Thyroid gland (tissue), 4 donors: ENCODE measurements around the gene DHX32. TPM values are rescaled to one million over a fixed set of nuclear protein-coding genes. Genes with fewer than 3 reads are reported as not detected.
A peak's percentile ranks its signal among the peaks of the same experiment; 100 is the strongest.

ENCODE experiments used
- DNase-seq, 2 donors: peaks; one replicate each; pipeline ENCODE4 v3.0.0-alpha.2; 2019
- H3K27ac ChIP-seq, 3 donors: fragments of 200-600 bp; sonication (generic); 1 replicate in 2 of 3; 2 replicates in 1 of 3; pipeline ENCODE4 v1.5.1; 2016 to 2019; ENCODE audit warnings: mild to moderate bottlenecking in 1 of 3, moderate library complexity in 1 of 3
- H3K27me3 ChIP-seq: fragments of 200-600 bp; sonication (generic); one replicate; pipeline ENCODE4 v1.5.1; 2019
- H3K36me3 ChIP-seq, 2 donors: fragments of 200-600 bp; sonication (generic); one replicate each; pipeline ENCODE4 v1.5.1; 2016 to 2019
- H3K4me1 ChIP-seq, 2 donors: fragments of 200-600 bp; sonication (generic); one replicate each; pipeline ENCODE4 v1.5.1; 2017 to 2019
- H3K4me3 ChIP-seq, 3 donors: fragments of 200-600 bp; sonication (generic); replicated peaks in 1 of 3; 1 replicate in 2 of 3; 2 replicates in 1 of 3; pipeline ENCODE4 v1.5.1; 2016; ENCODE audit warnings: mild to moderate bottlenecking in 1 of 3
- H3K9me3 ChIP-seq: fragments of 200-600 bp; sonication (generic); one replicate; pipeline ENCODE4 v1.5.1; 2017
- CTCF ChIP-seq, 6 experiments: fragments of 200-600 bp in 3 of 6; fragments of 450-650 bp in 3 of 6; sonication (generic) in 3 of 6; IDR thresholded peaks; one replicate each; pipeline ENCODE4 v1.5.1; 2016 to 2019; ENCODE audit warnings: antibody characterized with exemption in 6 of 6, mild to moderate bottlenecking in 2 of 6, inconsistent platforms in 1 of 6, moderate library complexity in 1 of 6
- POLR2A ChIP-seq, 2 donors: fragments of 450-650 bp; IDR thresholded peaks; one replicate each; pipeline ENCODE4 v1.6.1; 2017; ENCODE audit warnings: antibody characterized with exemption in 2 of 2, mild to moderate bottlenecking in 2 of 2, moderate library complexity in 1 of 2
- WGBS, 2 donors: methylation state at CpG; one replicate each; pipeline ENCODE4 v1.1.5; 2017; 5-methylcytosine and 5-hydroxymethylcytosine counted together
- intact Hi-C: fragments of 100-400 bp; cut with DNase I; formaldehyde crosslinking; loops from one replicate; pipeline ENCODE4 v1.15.1; 2023
- total RNA-seq, 4 donors: library from RNA; depleted of rRNA; stranded (reverse); fragments of >200 nt; gene quantifications; one replicate each; pipeline ENCODE4 v1.2.3, GENCODE V29; 2016

Gene DHX32
- total RNA-seq, 4 donors from 2014 or later = 31.7 to 34.8 (median 33.2) TPM

GRCh38 chr10:125823663-125824251, 57.3 kb downstream of the DHX32 start:
- H3K36me3 ChIP-seq = peaks cover 10 to 19% of the 10 kb centered on the region in 2 donors
- H3K9me3 ChIP-seq = no peaks in the 10 kb centered on the region
- TF ChIP-seq CTCF (IDR thresholded peaks at IDR 0.05) = no peak
- TF ChIP-seq POLR2A (IDR thresholded peaks at IDR 0.05) = no peak
- 0 to 1% methylated on average over 20 of the region's 20 CpGs for WGBS, 2 donors
- H3K4me3 ChIP-seq = peak overlapping the region; percentile 89 to 98 (median 96)
- no peaks in the 10 kb centered on the region for H3K27me3 ChIP-seq
- DNase-seq = no peak
- H3K4me1 ChIP-seq = peaks cover 27 to 30% of the 10 kb centered on the region in 2 donors
- intact Hi-C loops = loop anchor here (10.0 kb wide), 1 partner anchor 109 kb away; the partner anchor contains the start of gene EDRF1
- peak overlapping the region in 2 of 3 donors; percentile 78 to 86 for H3K27ac ChIP-seq

GRCh38 chr10:125822878-125823662, 58.0 kb downstream of the DHX32 start, which contains the start of the genes BCCIP and UROS:
Gene BCCIP (plus strand): TSS chr10:125823546. CDS start chr10:125823558, 12 bp downstream.
Gene UROS (minus strand): TSS chr10:125823258. CDS start chr10:125816499, 6,759 bp downstream.
- no peaks in the 10 kb centered on the region for H3K27me3 ChIP-seq
- TF ChIP-seq CTCF (IDR thresholded peaks at IDR 0.05) (peak in 1 of 6 experiments; percentile 16), POLR2A (IDR thresholded peaks at IDR 0.05) (peak in 1 of 2 donors; percentile 55)
- WGBS, 2 donors = 0 to 1% methylated on average over 32 to 34 of the region's 74 CpGs
- H3K36me3 ChIP-seq = peaks cover 3 to 12% of the 10 kb centered on the region in 2 donors
- H3K4me3 ChIP-seq = peak within 1 kb of the TSS; percentile 89 to 98 (median 96)
- no peaks in the 10 kb centered on the region for H3K9me3 ChIP-seq
- H3K27ac ChIP-seq = peak within 1 kb of the TSS; percentile 41 to 86 (median 78)
- peak; percentile 90 to 93 for DNase-seq
- intact Hi-C loops = loop anchor here (10.0 kb wide), 1 partner anchor 108 kb away; the partner anchor contains the start of gene EDRF1
- peaks cover 27 to 30% of the 10 kb centered on the region in 2 donors for H3K4me1 ChIP-seq

- intact Hi-C loops = loop anchor here (10.0 kb wide), 1 partner anchor 106 kb away; the partner anchor contains the start of gene EDRF1
- Histone ChIP-seq H3K27ac (no peak overlapping the region), H3K4me3 (no peak overlapping the region), H3K9me3 (no peaks in the 10 kb centered on the region), H3K27me3 (no peaks in the 10 kb centered on the region), H3K4me1 (peaks cover 27% of the 10 kb centered on the region in 2 donors), H3K36me3 (no peaks in the 10 kb centered on the region)
- WGBS, 2 donors = 63 to 67% methylated on average over 1 of the region's 1 CpG
- DNase-seq = no peak
- no peak for TF ChIP-seq POLR2A (IDR thresholded peaks at IDR 0.05)
- no peak for TF ChIP-seq CTCF (IDR thresholded peaks at IDR 0.05)
These were observed 60.4 kb downstream of the DHX32 start for GRCh38 chr10:125820701-125821100.

- H3K27me3 ChIP-seq = no peaks in the 10 kb centered on the region
- intact Hi-C loops = no loop called here
- H3K9me3 ChIP-seq = no peaks in the 10 kb centered on the region
- peaks cover 7 to 10% of the 10 kb centered on the region in 2 donors for H3K4me1 ChIP-seq
- H3K36me3 ChIP-seq = peaks cover 11 to 12% of the 10 kb centered on the region in 2 donors
- 91 to 93% methylated on average over 6 of the region's 6 CpGs for WGBS, 2 donors
- TF ChIP-seq POLR2A (IDR thresholded peaks at IDR 0.05) (no peak), CTCF (IDR thresholded peaks at IDR 0.05) (no peak)
- no peak for DNase-seq
- H3K27ac ChIP-seq = no peak overlapping the region
- H3K4me3 ChIP-seq = no peak overlapping the region
These were observed 63.6 kb downstream of the DHX32 start for GRCh38 chr10:125817337-125817946.
